HEK293 (cell line): ENCODE results near the gene MON2.

Source experiments
- CTCF ChIA-PET: fragments of 350-600 bp; formaldehyde crosslinking; extraction: SDS; loops from one replicate; lab custom pipeline; 2021; ENCODE audit warnings: antibody characterized with exemption; lab: Yijun Ruan, JAX
- POLR2A ChIA-PET: fragments of 300-600 bp; formaldehyde crosslinking; extraction: SDS; loops from one replicate; lab custom pipeline; 2020; ENCODE audit warnings: antibody characterized with exemption, inconsistent platforms; lab: Yijun Ruan, JAX
- H3K27ac ChIP-seq: fragments of 200-500 bp; sonication (Bioruptor generic); 2 replicates; pipeline ENCODE4 v1.5.1; 2014; ENCODE audit warnings: low read depth, low read length, control low read depth, inconsistent platforms; ENCODE audit errors: extremely low read depth
- H3K36me3 ChIP-seq, 2 experiments: fragments of 200-500 bp in 1 of 2; sonication (Bioruptor generic) in 1 of 2; 1 replicate in 1 of 2; 2 replicates in 1 of 2; pipeline ENCODE4 v1.5.1; 2014 to 2017; ENCODE audit warnings: inconsistent platforms in 2 of 2, low read length in 2 of 2; ENCODE audit not compliant: control insufficient read depth in 2 of 2, insufficient read depth in 1 of 2
- H3K4me1 ChIP-seq: fragments of 200-500 bp; sonication (Bioruptor generic); 2 replicates; pipeline ENCODE4 v1.5.1; 2014; ENCODE audit warnings: mild to moderate bottlenecking, low read length, inconsistent platforms; ENCODE audit not compliant: control insufficient read depth, insufficient read depth
- H3K4me3 ChIP-seq: 2 replicates; pipeline ENCODE4 v1.5.1; 2011; ENCODE audit warnings: low read depth, mild to moderate bottlenecking, control low read depth, low read length, moderate library complexity
- H3K9me3 ChIP-seq: fragments of 200-500 bp; sonication (Bioruptor generic); 2 replicates; pipeline ENCODE4 v1.5.1; 2014; ENCODE audit warnings: low read depth, low read length, inconsistent platforms; ENCODE audit not compliant: control insufficient read depth, insufficient read depth
- GFI1B ChIP-seq: fragments of 450-650 bp; formaldehyde crosslinking; IDR thresholded peaks from 2 replicates; pipeline ENCODE4 v1.5.1; 2016; ENCODE audit warnings: missing biosample characterization, missing genetic modification characterization
- KLF8 ChIP-seq: fragments of 450-650 bp; formaldehyde crosslinking; IDR thresholded peaks from 2 replicates; pipeline ENCODE4 v1.5.1; 2016; ENCODE audit warnings: missing biosample characterization, missing genetic modification characterization
- ZNF121 ChIP-seq: fragments of 450-650 bp; formaldehyde crosslinking; IDR thresholded peaks from 2 replicates; pipeline ENCODE4 v1.5.1; 2016; ENCODE audit warnings: missing biosample characterization, missing genetic modification characterization
- ZNF146 ChIP-seq: fragments of 450-650 bp; formaldehyde crosslinking; IDR thresholded peaks from 2 replicates; pipeline ENCODE4 v1.5.1; 2016; ENCODE audit warnings: missing biosample characterization, missing genetic modification characterization
- ZNF157 ChIP-seq: fragments of 450-650 bp; formaldehyde crosslinking; IDR thresholded peaks from 2 replicates; pipeline ENCODE4 v1.5.1; 2016; ENCODE audit warnings: missing biosample characterization, missing genetic modification characterization
- ZNF174 ChIP-seq: fragments of 450-650 bp; formaldehyde crosslinking; IDR thresholded peaks from 2 replicates; pipeline ENCODE4 v1.5.0; 2017; ENCODE audit warnings: missing biosample characterization, mild to moderate bottlenecking, missing genetic modification characterization
- ZNF184 ChIP-seq: fragments of 450-650 bp; IDR thresholded peaks from 2 replicates; pipeline ENCODE4 v1.5.1; 2018; ENCODE audit warnings: missing biosample characterization, mild to moderate bottlenecking, missing genetic modification characterization
- ZNF211 ChIP-seq: fragments of 450-650 bp; formaldehyde crosslinking; IDR thresholded peaks from 2 replicates; pipeline ENCODE4 v1.5.1; 2016; ENCODE audit warnings: low read depth, missing biosample characterization, missing genetic modification characterization
- ZNF335 ChIP-seq: fragments of 450-650 bp; formaldehyde crosslinking; conservative IDR thresholded peaks from 2 replicates; pipeline ENCODE4 v1.5.1; 2016; ENCODE audit warnings: missing biosample characterization, missing genetic modification characterization
- ZNF426 ChIP-seq: fragments of 450-650 bp; formaldehyde crosslinking; IDR thresholded peaks from 2 replicates; pipeline ENCODE4 v1.5.1; 2017; ENCODE audit warnings: missing biosample characterization, missing genetic modification characterization, mild to moderate bottlenecking, inconsistent platforms, moderate library complexity
- ZNF658 ChIP-seq: fragments of 450-650 bp; formaldehyde crosslinking; IDR thresholded peaks from 2 replicates; pipeline ENCODE4; 2016; ENCODE audit warnings: missing biosample characterization, missing genetic modification characterization
- ZNF660 ChIP-seq: fragments of 450-650 bp; IDR thresholded peaks from 2 replicates; pipeline ENCODE4 v1.5.1; 2018; ENCODE audit warnings: missing biosample characterization, mild to moderate bottlenecking, missing genetic modification characterization
- ZNF677 ChIP-seq: fragments of 450-650 bp; IDR thresholded peaks from 2 replicates; pipeline ENCODE4 v1.5.0; 2018; ENCODE audit warnings: missing biosample characterization, mild to moderate bottlenecking, missing genetic modification characterization, moderate library complexity
- ZNF76 ChIP-seq: fragments of 450-650 bp; formaldehyde crosslinking; IDR thresholded peaks from 2 replicates; pipeline ENCODE4; 2016; ENCODE audit warnings: low read depth, missing biosample characterization, missing genetic modification characterization, borderline replicate concordance
- ZNF843 ChIP-seq: fragments of 450-650 bp; formaldehyde crosslinking; IDR thresholded peaks from 2 replicates; pipeline ENCODE4 v1.5.1; 2016; ENCODE audit warnings: missing biosample characterization, missing genetic modification characterization
- ZSCAN16 ChIP-seq: fragments of 450-650 bp; formaldehyde crosslinking; IDR thresholded peaks from 2 replicates; pipeline ENCODE4 v1.5.1; 2016; ENCODE audit warnings: missing biosample characterization, missing genetic modification characterization
- TF ChIP-seq, protein P1 (sequence below): fragments of 450-650 bp; formaldehyde crosslinking; IDR thresholded peaks from 2 replicates; pipeline ENCODE4 v1.5.1; 2016; ENCODE audit warnings: missing biosample characterization, missing genetic modification characterization
- TF ChIP-seq, protein P2 (sequence below): fragments of 450-650 bp; formaldehyde crosslinking; IDR thresholded peaks from 2 replicates; pipeline ENCODE4 v1.5.1; 2017; ENCODE audit warnings: missing biosample characterization, missing genetic modification characterization
- TF ChIP-seq, protein P3 (sequence below): fragments of 450-650 bp; formaldehyde crosslinking; conservative IDR thresholded peaks from 2 replicates; pipeline ENCODE4 v1.5.1; 2016; ENCODE audit warnings: low read depth, missing biosample characterization, missing genetic modification characterization

MON2 gene

DNA sequence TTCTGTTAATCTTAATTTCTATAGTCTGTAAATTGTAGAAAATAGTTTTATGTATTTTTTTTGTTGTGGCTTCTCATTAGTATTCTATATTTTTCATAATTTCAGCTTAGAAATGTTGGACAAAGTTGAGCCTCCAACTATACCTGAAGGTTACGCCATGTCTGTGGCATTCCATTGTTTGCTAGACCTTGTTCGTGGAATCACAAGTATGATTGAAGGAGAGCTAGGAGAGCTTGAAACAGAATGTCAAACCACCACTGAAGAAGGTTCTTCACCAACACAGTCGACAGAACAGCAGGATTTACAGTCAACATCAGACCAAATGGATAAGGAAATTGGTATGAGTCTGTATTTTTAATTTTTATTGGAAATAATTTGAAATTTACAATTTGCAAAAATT, 65.7 kb downstream of the MON2 start:
- ChIA-PET CTCF (no interaction called here), POLR2A (no interaction called here)
- H3K27ac ChIP-seq = no peak overlapping the region
- H3K4me3 ChIP-seq = no peak overlapping the region
- no peaks in the 10 kb centered on the region for H3K4me1 ChIP-seq
- H3K36me3 ChIP-seq = peaks cover 24 to 32% of the 10 kb centered on the region in 2 experiments
- TF ChIP-seq ZNF677 (tag by site-specific recombination) (no peak), GFI1B (tag by site-specific recombination) (no peak), ZNF211 (tag by site-specific recombination) (no peak), ZNF76 (no peak), ZNF843 (tag by site-specific recombination) (no peak), ZNF157 (no peak), ZNF658 (tag by site-specific recombination) (no peak), ZNF184 (tag by site-specific recombination) (no peak), ZNF335 (tag by site-specific recombination) (no peak), KLF8 (tag by site-specific recombination) (no peak), ZSCAN16 (tag by site-specific recombination) (no peak), ZNF146 (tag by site-specific recombination) (no peak), ZNF660 (no peak), ZNF121 (no peak), ZNF426 (no peak), ZNF174 (tag by site-specific recombination) (no peak)
- TF ChIP-seq, protein P1, sequence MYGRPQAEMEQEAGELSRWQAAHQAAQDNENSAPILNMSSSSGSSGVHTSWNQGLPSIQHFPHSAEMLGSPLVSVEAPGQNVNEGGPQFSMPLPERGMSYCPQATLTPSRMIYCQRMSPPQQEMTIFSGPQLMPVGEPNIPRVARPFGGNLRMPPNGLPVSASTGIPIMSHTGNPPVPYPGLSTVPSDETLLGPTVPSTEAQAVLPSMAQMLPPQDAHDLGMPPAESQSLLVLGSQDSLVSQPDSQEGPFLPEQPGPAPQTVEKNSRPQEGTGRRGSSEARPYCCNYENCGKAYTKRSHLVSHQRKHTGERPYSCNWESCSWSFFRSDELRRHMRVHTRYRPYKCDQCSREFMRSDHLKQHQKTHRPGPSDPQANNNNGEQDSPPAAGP = no peak
- TF ChIP-seq, protein P2, sequence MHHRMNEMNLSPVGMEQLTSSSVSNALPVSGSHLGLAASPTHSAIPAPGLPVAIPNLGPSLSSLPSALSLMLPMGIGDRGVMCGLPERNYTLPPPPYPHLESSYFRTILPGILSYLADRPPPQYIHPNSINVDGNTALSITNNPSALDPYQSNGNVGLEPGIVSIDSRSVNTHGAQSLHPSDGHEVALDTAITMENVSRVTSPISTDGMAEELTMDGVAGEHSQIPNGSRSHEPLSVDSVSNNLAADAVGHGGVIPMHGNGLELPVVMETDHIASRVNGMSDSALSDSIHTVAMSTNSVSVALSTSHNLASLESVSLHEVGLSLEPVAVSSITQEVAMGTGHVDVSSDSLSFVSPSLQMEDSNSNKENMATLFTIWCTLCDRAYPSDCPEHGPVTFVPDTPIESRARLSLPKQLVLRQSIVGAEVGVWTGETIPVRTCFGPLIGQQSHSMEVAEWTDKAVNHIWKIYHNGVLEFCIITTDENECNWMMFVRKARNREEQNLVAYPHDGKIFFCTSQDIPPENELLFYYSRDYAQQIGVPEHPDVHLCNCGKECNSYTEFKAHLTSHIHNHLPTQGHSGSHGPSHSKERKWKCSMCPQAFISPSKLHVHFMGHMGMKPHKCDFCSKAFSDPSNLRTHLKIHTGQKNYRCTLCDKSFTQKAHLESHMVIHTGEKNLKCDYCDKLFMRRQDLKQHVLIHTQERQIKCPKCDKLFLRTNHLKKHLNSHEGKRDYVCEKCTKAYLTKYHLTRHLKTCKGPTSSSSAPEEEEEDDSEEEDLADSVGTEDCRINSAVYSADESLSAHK (tag by site-specific recombination) = no peak
- TF ChIP-seq, protein P3, sequence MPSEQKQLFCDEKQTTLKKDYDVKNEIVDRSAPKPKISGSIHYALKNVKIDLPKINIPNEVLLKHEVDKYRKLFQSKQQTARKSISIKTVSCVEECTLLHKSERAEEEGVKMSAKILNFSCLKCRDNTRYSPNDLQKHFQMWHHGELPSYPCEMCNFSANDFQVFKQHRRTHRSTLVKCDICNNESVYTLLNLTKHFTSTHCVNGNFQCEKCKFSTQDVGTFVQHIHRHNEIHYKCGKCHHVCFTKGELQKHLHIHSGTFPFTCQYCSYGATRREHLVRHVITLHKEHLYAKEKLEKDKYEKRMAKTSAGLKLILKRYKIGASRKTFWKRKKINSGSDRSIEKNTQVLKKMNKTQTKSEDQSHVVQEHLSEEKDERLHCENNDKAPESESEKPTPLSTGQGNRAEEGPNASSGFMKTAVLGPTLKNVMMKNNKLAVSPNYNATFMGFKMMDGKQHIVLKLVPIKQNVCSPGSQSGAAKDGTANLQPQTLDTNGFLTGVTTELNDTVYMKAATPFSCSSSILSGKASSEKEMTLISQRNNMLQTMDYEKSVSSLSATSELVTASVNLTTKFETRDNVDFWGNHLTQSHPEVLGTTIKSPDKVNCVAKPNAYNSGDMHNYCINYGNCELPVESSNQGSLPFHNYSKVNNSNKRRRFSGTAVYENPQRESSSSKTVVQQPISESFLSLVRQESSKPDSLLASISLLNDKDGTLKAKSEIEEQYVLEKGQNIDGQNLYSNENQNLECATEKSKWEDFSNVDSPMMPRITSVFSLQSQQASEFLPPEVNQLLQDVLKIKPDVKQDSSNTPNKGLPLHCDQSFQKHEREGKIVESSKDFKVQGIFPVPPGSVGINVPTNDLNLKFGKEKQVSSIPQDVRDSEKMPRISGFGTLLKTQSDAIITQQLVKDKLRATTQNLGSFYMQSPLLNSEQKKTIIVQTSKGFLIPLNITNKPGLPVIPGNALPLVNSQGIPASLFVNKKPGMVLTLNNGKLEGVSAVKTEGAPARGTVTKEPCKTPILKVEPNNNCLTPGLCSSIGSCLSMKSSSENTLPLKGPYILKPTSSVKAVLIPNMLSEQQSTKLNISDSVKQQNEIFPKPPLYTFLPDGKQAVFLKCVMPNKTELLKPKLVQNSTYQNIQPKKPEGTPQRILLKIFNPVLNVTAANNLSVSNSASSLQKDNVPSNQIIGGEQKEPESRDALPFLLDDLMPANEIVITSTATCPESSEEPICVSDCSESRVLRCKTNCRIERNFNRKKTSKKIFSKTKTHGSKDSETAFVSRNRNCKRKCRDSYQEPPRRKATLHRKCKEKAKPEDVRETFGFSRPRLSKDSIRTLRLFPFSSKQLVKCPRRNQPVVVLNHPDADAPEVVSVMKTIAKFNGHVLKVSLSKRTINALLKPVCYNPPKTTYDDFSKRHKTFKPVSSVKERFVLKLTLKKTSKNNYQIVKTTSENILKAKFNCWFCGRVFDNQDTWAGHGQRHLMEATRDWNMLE (tag by site-specific recombination) = no peak
- H3K9me3 ChIP-seq = no peaks in the 10 kb centered on the region
